Astrocyte (in vitro differentiated cells and primary cell): Measurements from ENCODE around the gene B3GNT5. TPM values are rescaled to one million over a fixed set of nuclear protein-coding genes. Genes with fewer than 3 reads are reported as not detected.

Source experiments
- DNase-seq: peaks from one replicate; pipeline ENCODE4 v3.0.0-alpha.2; 2010; ENCODE audit warnings: low read depth
- FAIRE-seq: peaks from 2 replicates; lab custom pipeline; 2011; peaks lifted over from hg19 to GRCh38; lab: Jason Lieb, UNC
- H2AFZ ChIP-seq: 2 replicates; pipeline ENCODE4 v1.6.0; 2012; ENCODE audit warnings: low read depth, low read length, inconsistent platforms
- H3K27ac ChIP-seq: 2 replicates; pipeline ENCODE4 v1.5.1; 2011; ENCODE audit warnings: low read depth, low read length, inconsistent platforms
- H3K27me3 ChIP-seq: 2 replicates; pipeline ENCODE4 v1.6.0; 2011; ENCODE audit warnings: low read length, inconsistent platforms; ENCODE audit not compliant: insufficient read depth
- H3K36me3 ChIP-seq: 2 replicates; pipeline ENCODE4 v1.5.1; 2011; ENCODE audit warnings: low read length, inconsistent platforms; ENCODE audit not compliant: insufficient read depth
- H3K4me1 ChIP-seq: 2 replicates; pipeline ENCODE4 v1.5.1; 2011; ENCODE audit warnings: low read length, inconsistent platforms; ENCODE audit not compliant: insufficient read depth
- H3K4me2 ChIP-seq: 2 replicates; pipeline ENCODE4 v1.6.0; 2012; ENCODE audit warnings: low read length, inconsistent platforms
- H3K4me3 ChIP-seq: 2 replicates; pipeline ENCODE4 v1.5.1; 2011; ENCODE audit warnings: low read depth, mild to moderate bottlenecking, low read length, inconsistent platforms; ENCODE audit not compliant: insufficient read depth
- H3K79me2 ChIP-seq: 2 replicates; pipeline ENCODE4 v1.6.0; 2012; ENCODE audit warnings: mild to moderate bottlenecking, low read length, inconsistent platforms; ENCODE audit not compliant: insufficient read depth
- H3K9ac ChIP-seq: 2 replicates; pipeline ENCODE4 v1.6.0; 2012; ENCODE audit warnings: mild to moderate bottlenecking, low read length, inconsistent platforms
- H3K9me3 ChIP-seq: 2 replicates; pipeline ENCODE4 v1.5.1; 2012; ENCODE audit warnings: low read depth, mild to moderate bottlenecking, low read length, inconsistent platforms; ENCODE audit not compliant: insufficient read depth
- H4K20me1 ChIP-seq: 2 replicates; pipeline ENCODE4 v1.6.0; 2012; ENCODE audit warnings: low read length, inconsistent platforms; ENCODE audit not compliant: insufficient read depth
- H3K27ac Mint-ChIP-seq: one replicate; pipeline ENCODE4 v1.8.0; 2021; ENCODE audit warnings: mild to moderate bottlenecking, mixed read lengths; ENCODE audit not compliant: unreplicated experiment
- H3K27me3 Mint-ChIP-seq: one replicate; pipeline ENCODE4 v1.8.0; 2021; ENCODE audit warnings: low read depth, mixed read lengths; ENCODE audit not compliant: unreplicated experiment
- H3K36me3 Mint-ChIP-seq: one replicate; pipeline ENCODE4 v1.8.0; 2021; ENCODE audit warnings: low read depth, mixed read lengths; ENCODE audit not compliant: unreplicated experiment
- H3K4me1 Mint-ChIP-seq: one replicate; pipeline ENCODE4 v1.8.0; 2021; ENCODE audit warnings: low read depth, mixed read lengths; ENCODE audit not compliant: unreplicated experiment
- H3K4me3 Mint-ChIP-seq: one replicate; pipeline ENCODE4 v1.8.0; 2021; ENCODE audit warnings: mild to moderate bottlenecking, moderate library complexity, mixed read lengths; ENCODE audit not compliant: unreplicated experiment
- H3K9me3 Mint-ChIP-seq: one replicate; pipeline ENCODE4 v1.8.0; 2021; ENCODE audit warnings: mild to moderate bottlenecking, mixed read lengths; ENCODE audit not compliant: unreplicated experiment
- CTCF ChIP-seq: IDR thresholded peaks from 2 replicates; pipeline ENCODE4 v1.5.1; 2011; ENCODE audit warnings: low read depth, mild to moderate bottlenecking, inconsistent platforms, low read length, moderate library complexity; ENCODE audit not compliant: insufficient read depth
- EZH2 ChIP-seq: IDR thresholded peaks from 2 replicates; pipeline ENCODE4 v1.6.1; 2012; ENCODE audit warnings: mild to moderate bottlenecking, low read length, inconsistent platforms; ENCODE audit not compliant: insufficient read depth
- total RNA-seq: library from RNA; stranded (reverse); gene quantifications from 2 replicates; pipeline ENCODE4 v1.2.1, GENCODE V29; 2021

Gene B3GNT5
- total RNA-seq, 1 donor from 2014 or later = 15.8 TPM

GRCh38 chr3:183287301-183287971, 34.4 kb downstream of the B3GNT5 start:
- Histone ChIP-seq H3K27ac (peak overlapping the region; percentile 86), H2AFZ (peak overlapping the region; percentile 68), H3K9me3 (no peaks in the 10 kb centered on the region), H3K79me2 (no peaks in the 10 kb centered on the region), H3K9ac (peak overlapping the region; percentile 75), H4K20me1 (no peaks in the 10 kb centered on the region), H3K4me2 (peak overlapping the region; percentile 65), H3K4me1 (peaks cover 48% of the 10 kb centered on the region), H3K27me3 (no peaks in the 10 kb centered on the region), H3K36me3 (no peaks in the 10 kb centered on the region), H3K4me3 (peak overlapping the region; percentile 30)
- Mint-ChIP-seq H3K27me3 (no peaks in the 10 kb centered on the region), H3K4me3 (no peak overlapping the region), H3K4me1 (peaks cover 24% of the 10 kb centered on the region), H3K9me3 (no peaks in the 10 kb centered on the region), H3K27ac (peak overlapping the region; percentile 21), H3K36me3 (no peaks in the 10 kb centered on the region)
- TF ChIP-seq CTCF (no peak), EZH2 (no peak)
- DNase-seq (peak; percentile 95), FAIRE-seq (no peak)

DNA sequence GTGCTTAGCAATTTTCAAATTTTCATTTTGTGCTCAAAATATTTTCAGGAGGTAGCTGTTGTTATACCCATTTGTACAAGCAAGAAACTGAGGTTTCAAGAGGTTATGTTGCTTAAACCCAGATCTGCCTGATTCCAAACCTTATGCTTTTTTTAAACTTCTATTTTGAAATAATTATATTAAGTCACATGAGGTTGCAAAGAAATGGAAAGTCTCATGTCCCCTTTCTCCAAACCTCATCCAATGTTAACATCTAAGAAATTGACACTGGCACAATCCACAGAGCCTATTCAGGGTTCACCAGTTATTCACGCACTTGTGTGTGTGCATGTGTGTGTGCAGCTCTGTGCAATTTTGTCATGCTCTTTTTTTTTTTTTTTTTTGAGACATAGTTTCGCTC, 35.1 kb downstream of the B3GNT5 start:
- FAIRE-seq (no peak), DNase-seq (no peak)
- no peaks in the 10 kb centered on the region for H3K36me3 Mint-ChIP-seq
- no peak overlapping the region for H2AFZ ChIP-seq
- H3K27me3 ChIP-seq = no peaks in the 10 kb centered on the region
- H3K36me3 ChIP-seq = no peaks in the 10 kb centered on the region
- H3K4me1 ChIP-seq = peaks cover 48% of the 10 kb centered on the region
- no peaks in the 10 kb centered on the region for H3K9me3 ChIP-seq
- H3K4me1 Mint-ChIP-seq = peaks cover 24% of the 10 kb centered on the region
- no peaks in the 10 kb centered on the region for H3K27me3 Mint-ChIP-seq
- no peak overlapping the region for H3K4me3 ChIP-seq
- H3K4me3 Mint-ChIP-seq = no peak overlapping the region
- no peak overlapping the region for H3K27ac Mint-ChIP-seq
- H3K9ac ChIP-seq = peak overlapping the region; percentile 75
- no peak overlapping the region for H3K4me2 ChIP-seq
- peak overlapping the region; percentile 86 for H3K27ac ChIP-seq
- TF ChIP-seq CTCF (no peak), EZH2 (no peak)
- H3K79me2 ChIP-seq = no peaks in the 10 kb centered on the region
- no peaks in the 10 kb centered on the region for H3K9me3 Mint-ChIP-seq
- H4K20me1 ChIP-seq = no peaks in the 10 kb centered on the region

- Mint-ChIP-seq H3K27me3 (no peaks in the 10 kb centered on the region), H3K36me3 (no peaks in the 10 kb centered on the region), H3K27ac (peak overlapping the region; percentile 47), H3K4me1 (peaks cover 21% of the 10 kb centered on the region), H3K9me3 (no peaks in the 10 kb centered on the region), H3K4me3 (no peak overlapping the region)
- no peak overlapping the region for H3K9ac ChIP-seq
- H3K27ac ChIP-seq = no peak overlapping the region
- FAIRE-seq (no peak), DNase-seq (no peak)
- H3K4me2 ChIP-seq = no peak overlapping the region
- no peak overlapping the region for H3K4me3 ChIP-seq
- no peaks in the 10 kb centered on the region for H3K9me3 ChIP-seq
- no peak overlapping the region for H2AFZ ChIP-seq
- no peaks in the 10 kb centered on the region for H3K79me2 ChIP-seq
- peaks cover 41% of the 10 kb centered on the region for H3K4me1 ChIP-seq
- no peak for TF ChIP-seq CTCF
- TF ChIP-seq EZH2 = no peak
- no peaks in the 10 kb centered on the region for H3K27me3 ChIP-seq
- H3K36me3 ChIP-seq = no peaks in the 10 kb centered on the region
- no peaks in the 10 kb centered on the region for H4K20me1 ChIP-seq
These were observed 37.2 kb downstream of the B3GNT5 start for GRCh38 chr3:183290216-183290615.
